DOHH2 (cell line): ENCODE measurements around the gene STX18.

Experiments used
- H3F3A ChIP-seq: fragments of 200-600 bp; sonication (generic), shearing (Covaris generic); 2 replicates; pipeline ENCODE4 v1.6.0; 2016; ENCODE audit warnings: antibody characterized with exemption, mild to moderate bottlenecking; ENCODE audit not compliant: control insufficient read depth, insufficient read depth
- H3K27ac ChIP-seq: fragments of 200-600 bp; sonication (generic); 2 replicates; pipeline ENCODE4 v1.5.1; 2014; ENCODE audit warnings: low read depth, mild to moderate bottlenecking, low read length, moderate library complexity
- H3K27me3 ChIP-seq: fragments of 200-600 bp; sonication (generic); 2 replicates; pipeline ENCODE4 v1.6.1; 2014; ENCODE audit warnings: mild to moderate bottlenecking, low read length, mixed read lengths; ENCODE audit not compliant: control insufficient read depth
- H3K36me3 ChIP-seq: fragments of 200-600 bp; sonication (generic); 2 replicates; pipeline ENCODE4 v1.6.1; 2014; ENCODE audit warnings: mild to moderate bottlenecking, low read length, moderate library complexity, mixed read lengths; ENCODE audit not compliant: control insufficient read depth
- H3K4me1 ChIP-seq: fragments of 200-600 bp; sonication (generic); 2 replicates; pipeline ENCODE4 v1.6.1; 2014; ENCODE audit warnings: mild to moderate bottlenecking, low read length, mixed read lengths; ENCODE audit not compliant: control insufficient read depth
- H3K4me2 ChIP-seq: fragments of 200-600 bp; sonication (generic); 2 replicates; pipeline ENCODE4 v1.6.0; 2014; ENCODE audit warnings: mild to moderate bottlenecking, low read length, moderate library complexity
- H3K4me3 ChIP-seq: fragments of 200-600 bp; sonication (generic); 2 replicates; pipeline ENCODE4 v1.5.1; 2014; ENCODE audit warnings: mild to moderate bottlenecking, low read length, mixed read lengths
- H3K79me2 ChIP-seq: fragments of 200-600 bp; sonication (generic); 2 replicates; pipeline ENCODE4 v1.6.1; 2014; ENCODE audit warnings: mild to moderate bottlenecking, low read length, mixed read lengths; ENCODE audit not compliant: control insufficient read depth
- H3K9me2 ChIP-seq: fragments of 200-600 bp; sonication (generic); replicated peaks from 2 replicates; pipeline ENCODE4 v1.6.1; 2014; ENCODE audit warnings: mild to moderate bottlenecking, low read length, mixed read lengths; ENCODE audit not compliant: control insufficient read depth
- H3K9me3 ChIP-seq: fragments of 200-600 bp; sonication (generic); 2 replicates; pipeline ENCODE4 v1.6.1; 2014; ENCODE audit warnings: antibody characterized with exemption, low read length, mixed read lengths; ENCODE audit not compliant: control insufficient read depth, insufficient read depth
- H4K20me1 ChIP-seq: fragments of 200-600 bp; sonication (generic); 2 replicates; pipeline ENCODE4 v1.6.0; 2014; ENCODE audit warnings: low read depth, mild to moderate bottlenecking, antibody characterized with exemption, low read length, moderate library complexity; ENCODE audit not compliant: control insufficient read depth, insufficient read depth
- CTCF ChIP-seq: fragments of 200-600 bp; sonication (generic); IDR thresholded peaks from one replicate; pipeline ENCODE4 v1.5.1; 2014; ENCODE audit warnings: antibody characterized with exemption, mild to moderate bottlenecking, low read depth, low read length; ENCODE audit not compliant: poor library complexity, severe bottlenecking
- EZH2phosphoT487 ChIP-seq: fragments of 200-600 bp; sonication (generic); IDR thresholded peaks from 2 replicates; pipeline ENCODE4 v1.6.1; 2017; ENCODE audit warnings: borderline replicate concordance, mild to moderate bottlenecking, antibody characterized with exemption, low read length, moderate library complexity, mixed read lengths

Gene STX18

GRCh38 chr4:4504783-4505182 is 37.1 kb downstream of the STX18 start:
- Histone ChIP-seq H4K20me1 (no peaks in the 10 kb centered on the region), H3K27me3 (no peaks in the 10 kb centered on the region), H3K4me1 (peaks cover 21% of the 10 kb centered on the region), H3K27ac (no peak overlapping the region), H3K9me2 (no peaks in the 10 kb centered on the region), H3K9me3 (no peaks in the 10 kb centered on the region), H3K79me2 (peaks cover 30% of the 10 kb centered on the region), H3F3A (0 out of 2 replicates have a peak, but pooled peaks cover 7% of the 10 kb centered on the region), H3K4me2 (no peak overlapping the region), H3K4me3 (no peak overlapping the region), H3K36me3 (no peaks in the 10 kb centered on the region)
- TF ChIP-seq CTCF: no peak
- no peak for TF ChIP-seq EZH2phosphoT487

GRCh38 chr4:4502694-4503311 is 39.0 kb downstream of the STX18 start:
- H3K27me3 ChIP-seq: no peaks in the 10 kb centered on the region
- 0 out of 2 replicates have a peak, but pooled peaks cover 7% of the 10 kb centered on the region for H3F3A ChIP-seq
- TF ChIP-seq EZH2phosphoT487 (no peak), CTCF (no peak)
- H3K9me3 ChIP-seq: no peaks in the 10 kb centered on the region
- H3K4me3 ChIP-seq: peak overlapping the region; percentile 28
- H3K27ac ChIP-seq: no peak overlapping the region
- no peaks in the 10 kb centered on the region for H3K36me3 ChIP-seq
- peaks cover 11% of the 10 kb centered on the region for H3K4me1 ChIP-seq
- H3K9me2 ChIP-seq: no peaks in the 10 kb centered on the region
- H3K4me2 ChIP-seq: peak overlapping the region; percentile 49
- peaks cover 30% of the 10 kb centered on the region for H3K79me2 ChIP-seq
- no peaks in the 10 kb centered on the region for H4K20me1 ChIP-seq

GRCh38 chr4:4501679-4502078 is 40.2 kb downstream of the STX18 start:
- Histone ChIP-seq H3K27ac (no peak overlapping the region), H3K4me1 (peaks cover 11% of the 10 kb centered on the region), H3F3A (0 out of 2 replicates have a peak, but pooled peaks cover 7% of the 10 kb centered on the region), H3K27me3 (no peaks in the 10 kb centered on the region), H3K9me2 (no peaks in the 10 kb centered on the region), H3K79me2 (peaks cover 24% of the 10 kb centered on the region), H3K9me3 (no peaks in the 10 kb centered on the region), H3K36me3 (no peaks in the 10 kb centered on the region), H3K4me2 (no peak overlapping the region), H3K4me3 (no peak overlapping the region), H4K20me1 (no peaks in the 10 kb centered on the region)
- TF ChIP-seq CTCF (no peak), EZH2phosphoT487 (no peak)
